Activated effector memory CD4-positive, alpha-beta T cell treated with Interleukin-2 at 50 U/mL for 16 hours (primary cell): ENCODE measurements around the gene TRMT61A.

Experiments
- DNase-seq: peaks from one replicate; pipeline ENCODE4 v3.0.0-alpha.2; 2020

The TRMT61A gene

GRCh38 chr14:103569408-103569807, 40.4 kb downstream of the TRMT61A start:
- DNase-seq, result no peak

- no peak for DNase-seq
These were observed 45.1 kb downstream of the TRMT61A start for GRCh38 chr14:103574104-103574503.

GRCh38 chr14:103574707-103575285, 45.8 kb downstream of the TRMT61A start:
- DNase-seq, result no peak

GRCh38 chr14:103576371-103577024, 47.5 kb downstream of the TRMT61A start:
- DNase-seq, result no peak

GRCh38 chr14:103578401-103579075, 49.5 kb downstream of the TRMT61A start:
- no peak for DNase-seq

DNA sequence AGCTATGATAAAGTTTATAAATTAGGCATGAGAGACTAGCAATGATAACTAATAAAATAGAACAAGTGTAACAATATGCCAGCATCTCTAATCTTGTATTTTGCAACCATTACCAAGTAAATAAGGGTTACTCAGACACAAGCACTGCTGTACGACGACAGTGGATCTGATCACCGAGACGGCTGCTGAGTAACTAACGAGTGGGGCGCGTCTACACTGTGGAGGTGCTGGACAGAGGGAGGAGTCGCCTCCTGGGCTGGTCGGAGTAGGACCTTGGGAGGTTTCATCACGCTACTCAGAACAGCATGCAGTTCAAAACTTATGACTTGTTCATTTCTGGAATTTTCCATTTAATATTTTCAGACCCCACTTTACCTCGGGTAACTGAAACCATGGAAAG, 52.2 kb downstream of the TRMT61A start:
- no peak for DNase-seq

DNA sequence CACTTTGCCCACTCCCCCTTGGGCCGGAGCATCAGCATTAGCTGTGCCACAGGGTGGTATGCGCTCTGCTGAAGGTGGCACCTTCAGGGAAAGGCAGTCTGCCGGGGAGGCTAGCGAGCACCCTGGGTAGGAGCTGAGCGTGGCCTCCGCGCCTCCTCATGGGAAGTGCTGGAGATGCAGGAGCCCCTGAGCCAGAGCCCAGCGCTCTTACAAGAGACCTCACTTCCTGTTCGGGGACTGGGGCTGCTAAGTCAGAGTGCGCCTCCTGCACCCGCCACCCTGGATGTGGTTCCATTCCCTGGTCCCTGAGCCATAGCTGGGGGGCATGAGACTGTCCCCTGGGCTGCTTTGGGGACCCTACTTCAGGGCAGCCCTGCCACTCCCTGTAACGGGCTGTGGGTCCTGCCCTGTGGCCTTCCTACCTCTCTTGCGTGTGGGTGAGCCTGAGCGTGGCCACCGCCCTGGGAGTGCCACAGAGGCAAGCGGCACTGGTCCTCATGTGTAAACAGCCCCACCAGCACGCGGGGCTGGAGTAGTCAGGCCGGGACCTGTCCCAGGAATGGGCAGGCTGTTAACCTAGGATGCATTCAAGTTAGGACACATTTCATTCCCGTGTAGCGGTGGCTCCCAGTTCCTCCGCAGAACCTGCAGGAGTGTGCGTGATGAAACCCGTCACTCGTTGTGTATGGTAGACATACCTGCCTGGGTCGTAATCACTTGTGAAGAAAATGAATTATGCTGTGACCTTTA, 53.1 kb downstream of the TRMT61A start:
- DNase-seq, result no peak

GRCh38 chr14:103584326-103584915, 55.4 kb downstream of the TRMT61A start:
- DNase-seq, result no peak
